ENCODE measurements around the gene OR8K3. TPM values are rescaled to one million over a fixed set of nuclear protein-coding genes. Genes with fewer than 3 reads are reported as not detected.

The OR8K3 gene
- total RNA-seq (2014; rRNA removed; shearing (Covaris generic)), result not detected in 2 replicates

DNA sequence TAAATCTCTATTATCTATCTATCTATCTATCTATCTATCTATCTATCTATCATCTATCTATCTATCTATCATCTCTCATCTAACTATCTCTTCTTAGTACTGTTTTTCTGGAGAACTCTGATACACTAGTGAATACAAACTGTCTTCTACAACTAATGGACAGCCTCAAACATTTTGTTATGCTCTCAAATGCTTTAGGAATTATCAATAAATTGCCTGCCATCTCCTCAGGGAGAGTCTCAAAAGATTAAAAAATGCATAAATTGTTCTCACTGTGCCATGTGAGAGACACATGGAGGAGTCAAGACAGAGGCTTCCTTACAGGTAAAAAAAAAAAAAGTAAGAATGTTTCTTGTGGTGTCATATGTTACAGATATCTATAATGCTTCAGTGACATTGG lies at the start of gene OR8K3:
TSS of gene OR8K3 (plus strand) at position 301 of the 400 bp plus-strand sequence. CDS start 3,163 bp downstream, outside the sequence.
- DNase-seq, result no peak
- no peak within 1 kb of the TSS for H3K4me3 ChIP-seq (ENCODE audit: insufficient read depth, low read depth, low read length)
- no peaks in the 10 kb centered on the region for H3K27me3 ChIP-seq (ENCODE audit: control insufficient read depth, insufficient read depth, low read length)
- no peaks in the 10 kb centered on the region for H3K36me3 ChIP-seq (replicated peaks; ENCODE audit: control insufficient read depth, insufficient read depth, low read length)

DNA sequence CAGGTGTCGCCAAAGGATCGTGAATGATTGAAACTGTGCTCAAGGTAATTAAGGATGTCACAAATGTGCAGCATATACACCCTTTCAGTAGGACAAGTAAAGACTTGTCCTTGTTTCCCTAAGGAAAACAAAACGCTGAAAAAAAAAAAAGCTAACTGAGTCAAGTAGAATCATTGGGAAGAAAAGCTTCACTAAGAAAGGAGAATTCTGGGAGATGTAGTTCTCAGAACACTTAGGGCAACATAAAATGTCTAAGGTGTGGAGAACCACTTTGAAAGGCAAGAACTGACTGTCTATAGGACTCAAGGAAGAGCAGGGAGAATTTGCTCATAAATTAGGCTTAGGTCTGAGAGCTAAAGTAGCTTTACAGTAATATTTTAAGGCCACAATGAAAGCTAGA lies 43.9 kb upstream of the OR8K3 start:
- no peak for DNase-seq

DNA sequence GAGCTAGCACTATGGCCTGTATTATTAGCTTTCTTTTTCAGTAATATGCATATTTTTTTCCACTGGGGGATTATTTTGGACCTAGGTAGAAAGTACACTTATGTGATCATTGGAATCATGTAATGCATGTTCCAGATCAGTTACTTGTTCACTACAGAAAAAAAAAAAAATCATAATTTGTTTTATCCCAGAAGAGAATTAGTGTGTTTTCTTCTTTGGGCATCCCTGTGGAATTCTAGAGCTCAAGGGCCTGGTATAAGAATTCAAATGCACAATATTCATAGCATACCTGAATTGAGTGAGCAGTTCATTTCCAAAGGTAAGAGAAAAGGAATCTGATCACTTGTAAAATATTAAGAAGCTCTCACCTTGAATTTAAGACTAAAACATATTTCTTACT lies 41.1 kb upstream of the OR8K3 start, which contains the start of gene OR5T1:
TSS of gene OR5T1 (plus strand) at position 301 of the 400 bp plus-strand sequence. CDS start 1,485 bp downstream, outside the sequence.
- no peak within 1 kb of the TSS for H3K4me3 ChIP-seq (ENCODE audit: insufficient read depth, low read depth, low read length)
- no peaks in the 10 kb centered on the region for H3K27me3 ChIP-seq (ENCODE audit: control insufficient read depth, insufficient read depth, low read length)
- no peak for DNase-seq
- no peaks in the 10 kb centered on the region for H3K36me3 ChIP-seq (replicated peaks; ENCODE audit: control insufficient read depth, insufficient read depth, low read length)

More for the DNA sequence above, 43.9 kb upstream of the OR8K3 start:
- H3K36me3 ChIP-seq (replicated peaks; ENCODE audit: control insufficient read depth, insufficient read depth, low read length), result no peaks in the 10 kb centered on the region
- H3K4me3 ChIP-seq (ENCODE audit: insufficient read depth, low read depth, low read length), result no peak overlapping the region
- no peaks in the 10 kb centered on the region for H3K27me3 ChIP-seq (ENCODE audit: control insufficient read depth, insufficient read depth, low read length)

DNA sequence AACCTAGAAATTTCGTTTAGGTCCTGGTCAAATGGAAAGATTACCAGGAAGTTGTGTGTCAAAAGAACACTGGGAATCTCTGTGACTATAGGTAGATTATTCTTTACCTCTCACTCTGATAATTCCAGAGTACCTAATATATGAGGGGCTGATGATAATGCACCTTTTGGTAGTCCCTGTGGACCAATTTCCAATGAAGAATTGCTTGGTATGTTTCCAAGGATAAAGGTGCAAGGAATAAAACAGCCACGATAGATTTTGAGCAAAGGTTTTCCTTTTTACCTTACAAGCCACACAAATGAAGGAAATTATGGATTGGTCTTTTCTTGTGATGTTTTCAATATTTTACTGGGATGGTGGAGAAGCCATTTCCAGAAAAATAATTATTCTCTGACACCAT lies 22.8 kb upstream of the OR8K3 start, which contains the start of gene OR8H1:
TSS of gene OR8H1 (minus strand) at position 101 of the 400 bp plus-strand sequence. CDS start 1,192 bp downstream, outside the sequence.
- H3K4me3 ChIP-seq (ENCODE audit: insufficient read depth, low read depth, low read length), result no peak within 1 kb of the TSS
- no peak for DNase-seq
- no peaks in the 10 kb centered on the region for H3K36me3 ChIP-seq (replicated peaks; ENCODE audit: control insufficient read depth, insufficient read depth, low read length)
- no peaks in the 10 kb centered on the region for H3K27me3 ChIP-seq (ENCODE audit: control insufficient read depth, insufficient read depth, low read length)

DNA sequence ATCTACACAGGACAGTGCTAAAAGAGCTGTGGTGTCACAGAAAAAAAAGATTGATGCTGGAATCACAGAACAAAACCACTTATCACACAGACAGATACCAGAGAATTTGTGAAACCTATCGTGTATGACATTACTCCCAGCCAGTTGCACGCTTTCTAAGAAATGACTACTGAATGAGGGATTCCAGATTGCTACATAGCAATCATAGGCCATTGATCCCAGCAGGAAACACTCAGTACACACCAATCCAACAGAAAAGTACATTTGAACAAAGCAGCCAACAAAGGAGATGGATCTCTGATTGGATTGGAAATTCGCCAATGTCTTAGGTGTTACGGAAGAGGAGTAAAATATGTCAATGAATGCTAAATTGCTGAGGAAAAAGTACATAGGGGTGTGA lies 18.0 kb upstream of the OR8K3 start:
- Histone ChIP-seq H3K36me3 (replicated peaks; ENCODE audit: control insufficient read depth, insufficient read depth, low read length) (no peaks in the 10 kb centered on the region), H3K4me3 (ENCODE audit: insufficient read depth, low read depth, low read length) (no peak overlapping the region), H3K27me3 (ENCODE audit: control insufficient read depth, insufficient read depth, low read length) (no peaks in the 10 kb centered on the region)
- DNase-seq, result no peak

DNA sequence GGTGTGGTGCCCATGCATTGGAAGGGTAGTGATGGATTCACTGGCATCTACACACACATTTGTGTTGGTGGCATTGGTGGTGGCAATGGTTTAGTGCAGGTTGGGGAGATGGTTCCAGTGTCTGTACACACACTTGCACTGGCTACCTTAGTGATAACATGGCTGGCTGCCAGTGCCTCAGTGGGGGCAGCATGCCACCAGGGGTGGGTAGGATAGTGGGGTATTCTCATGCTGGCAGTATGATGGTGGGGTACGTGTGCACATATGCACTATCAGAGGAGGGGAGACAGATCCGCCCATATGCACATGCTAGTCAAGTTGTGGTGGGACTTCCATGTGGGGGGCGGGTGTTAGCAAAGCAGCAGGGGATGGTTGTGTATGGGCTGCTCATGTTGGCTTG lies 7.1 kb upstream of the OR8K3 start:
- Histone ChIP-seq H3K36me3 (replicated peaks; ENCODE audit: control insufficient read depth, insufficient read depth, low read length) (no peaks in the 10 kb centered on the region), H3K4me3 (ENCODE audit: insufficient read depth, low read depth, low read length) (no peak overlapping the region), H3K27me3 (ENCODE audit: control insufficient read depth, insufficient read depth, low read length) (no peaks in the 10 kb centered on the region)
- no peak for DNase-seq

DNA sequence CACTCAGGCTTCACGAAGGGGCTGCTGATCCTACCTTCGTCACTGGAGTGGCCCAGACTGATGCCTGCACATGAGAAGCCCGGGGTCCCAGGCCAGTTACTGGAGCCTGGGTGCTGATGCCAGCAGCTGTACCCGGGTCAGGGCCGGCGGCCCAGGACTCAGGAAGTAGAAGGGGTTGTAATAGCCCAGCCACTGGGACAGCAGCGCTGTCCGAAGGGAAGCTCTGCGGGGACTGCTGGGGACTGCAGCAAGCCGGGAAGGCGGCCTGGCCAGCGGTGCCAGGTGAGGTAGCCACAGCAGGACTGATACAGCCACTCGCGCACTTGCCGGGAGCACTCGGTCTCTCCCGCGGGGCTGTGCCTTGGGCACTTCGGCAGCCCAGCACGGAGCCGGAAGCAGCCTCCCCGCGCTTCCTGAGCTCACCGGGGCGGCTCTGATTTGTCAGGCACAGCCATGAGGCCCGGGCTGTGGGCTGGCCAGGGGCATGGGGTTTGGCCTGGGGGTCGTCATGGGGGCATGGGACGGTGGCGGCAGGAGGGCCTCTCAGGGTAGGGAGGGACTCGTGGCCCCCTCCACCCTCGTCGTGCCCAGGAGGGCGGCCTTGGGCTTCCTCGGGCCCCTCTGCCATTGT lies 17.0 kb downstream of the OR8K3 start:
- Histone ChIP-seq H3K4me3 (ENCODE audit: insufficient read depth, low read depth, low read length) (no peak overlapping the region), H3K36me3 (replicated peaks; ENCODE audit: control insufficient read depth, insufficient read depth, low read length) (no peaks in the 10 kb centered on the region), H3K27me3 (ENCODE audit: control insufficient read depth, insufficient read depth, low read length) (no peaks in the 10 kb centered on the region)
- peak; percentile 24 for DNase-seq

DNA sequence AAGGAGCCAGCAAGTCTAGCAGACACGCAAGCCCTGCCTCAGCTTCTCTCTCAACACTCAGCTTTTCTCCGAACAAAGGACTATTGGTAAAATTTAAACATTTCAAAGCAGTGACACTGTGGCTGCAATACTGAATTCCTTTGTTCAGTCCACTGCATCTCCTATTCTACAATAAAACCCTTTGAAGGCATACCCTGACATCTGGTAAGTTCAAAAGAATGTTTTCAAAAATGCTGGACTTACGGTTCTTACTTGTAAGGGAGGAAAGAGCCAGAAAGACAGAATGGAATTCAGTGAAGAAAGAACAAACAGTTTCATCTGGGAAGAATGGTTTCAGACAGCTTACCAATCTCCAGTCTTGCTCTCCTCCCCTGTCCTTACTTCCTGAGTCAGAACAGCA lies 18.2 kb downstream of the OR8K3 start:
- H3K36me3 ChIP-seq (replicated peaks; ENCODE audit: control insufficient read depth, insufficient read depth, low read length), result no peaks in the 10 kb centered on the region; the same call in 1 of the 2 replicates
- no peak overlapping the region for H3K4me3 ChIP-seq (ENCODE audit: insufficient read depth, low read depth, low read length)
- DNase-seq, result no peak
- no peaks in the 10 kb centered on the region for H3K27me3 ChIP-seq (ENCODE audit: control insufficient read depth, insufficient read depth, low read length)

DNA sequence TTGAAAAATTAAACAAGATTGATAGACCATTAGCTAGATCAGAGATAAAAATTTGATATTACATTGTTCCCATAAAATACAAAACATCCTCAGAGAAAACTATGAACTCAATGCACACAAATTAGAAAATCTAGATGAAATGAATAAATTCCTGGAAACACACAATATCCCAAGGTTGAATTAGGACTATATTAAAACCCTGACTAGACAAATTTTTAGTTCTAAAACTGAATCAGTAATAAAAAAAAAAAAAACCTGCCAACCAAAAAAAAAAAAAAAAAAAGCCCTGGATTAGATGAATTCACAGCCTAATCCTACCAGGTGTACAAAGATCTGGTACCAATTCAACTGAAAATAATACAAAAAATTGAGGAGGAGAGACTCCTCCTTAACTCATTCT lies 25.3 kb downstream of the OR8K3 start:
- Histone ChIP-seq H3K4me3 (ENCODE audit: insufficient read depth, low read depth, low read length) (no peak overlapping the region), H3K27me3 (ENCODE audit: control insufficient read depth, insufficient read depth, low read length) (no peaks in the 10 kb centered on the region), H3K36me3 (replicated peaks; ENCODE audit: control insufficient read depth, insufficient read depth, low read length) (no peaks in the 10 kb centered on the region; the same call in 1 of the 2 replicates)
- no peak for DNase-seq

DNA sequence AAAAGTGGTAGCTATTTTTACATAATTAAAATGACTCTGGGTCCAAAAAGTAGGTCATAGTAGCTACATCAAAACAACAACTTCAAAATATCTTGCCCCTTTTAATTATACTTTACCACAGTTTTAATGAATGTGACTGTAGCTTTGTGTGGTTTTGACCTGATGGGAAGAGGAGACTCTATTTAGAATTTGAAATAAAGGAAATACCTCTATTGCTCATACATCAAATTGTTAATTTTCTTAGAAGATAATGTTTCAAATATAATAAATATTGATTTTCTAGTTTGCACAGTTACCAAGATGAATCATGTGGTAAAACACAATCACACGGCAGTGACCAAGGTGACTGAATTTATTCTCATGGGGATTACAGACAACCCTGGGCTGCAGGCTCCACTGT lies 30.8 kb downstream of the OR8K3 start, which contains the start of gene OR8K1:
TSS of gene OR8K1 (plus strand) at position 301 of the 400 bp plus-strand sequence. CDS start at position 301, 0 bp downstream.
- no peak within 1 kb of the TSS for H3K4me3 ChIP-seq (ENCODE audit: insufficient read depth, low read depth, low read length)
- no peak for DNase-seq
- no peaks in the 10 kb centered on the region for H3K36me3 ChIP-seq (replicated peaks; ENCODE audit: control insufficient read depth, insufficient read depth, low read length)
- no peaks in the 10 kb centered on the region for H3K27me3 ChIP-seq (ENCODE audit: control insufficient read depth, insufficient read depth, low read length)

DNA sequence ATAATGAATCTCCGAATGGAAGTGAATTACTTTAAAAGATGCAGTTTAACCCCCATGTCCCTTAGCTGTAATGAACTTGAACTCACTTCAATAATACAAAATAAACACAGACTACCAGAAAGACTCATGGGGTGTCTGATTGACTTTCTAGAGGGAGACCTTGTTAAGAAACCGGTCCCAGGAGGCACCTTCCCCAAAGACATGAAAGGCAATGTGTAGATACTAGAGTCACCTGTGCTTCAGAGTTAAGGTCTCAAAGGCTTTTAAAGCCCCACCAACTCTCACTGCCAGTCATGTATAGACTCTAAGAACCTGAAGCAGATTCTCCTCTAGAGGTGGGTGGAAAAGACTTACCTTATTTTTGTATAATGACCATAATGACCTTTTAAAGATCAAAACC lies 39.0 kb downstream of the OR8K3 start, which contains the start of gene OR8J1:
TSS of gene OR8J1 (plus strand) at position 301 of the 400 bp plus-strand sequence. CDS start 5,956 bp downstream, outside the sequence.
- Histone ChIP-seq H3K4me3 (ENCODE audit: insufficient read depth, low read depth, low read length) (no peak within 1 kb of the TSS), H3K36me3 (replicated peaks; ENCODE audit: control insufficient read depth, insufficient read depth, low read length) (no peaks in the 10 kb centered on the region), H3K27me3 (ENCODE audit: control insufficient read depth, insufficient read depth, low read length) (no peaks in the 10 kb centered on the region)
- no peak for DNase-seq

Other genes with a start within 250 kb of the OR8K3 start
- gene OR8I2, start 221.8 kb upstream of the OR8K3 start, total RNA-seq (2014; rRNA removed; shearing (Covaris generic)), result not detected in 2 replicates
- gene OR8H2, start 211.5 kb upstream of the OR8K3 start, total RNA-seq (2014; rRNA removed; shearing (Covaris generic)), result not detected in 2 replicates
- gene OR8H3, start 192.8 kb upstream of the OR8K3 start, total RNA-seq (2014; rRNA removed; shearing (Covaris generic)), result not detected in 2 replicates
- not detected in 2 replicates for gene OR8J3, start 174.9 kb upstream of the OR8K3 start, total RNA-seq (2014; rRNA removed; shearing (Covaris generic))
- gene OR8K5, start 154.8 kb upstream of the OR8K3 start, total RNA-seq (2014; rRNA removed; shearing (Covaris generic)), result not detected in 2 replicates
- gene OR5J2, start 138.5 kb upstream of the OR8K3 start, total RNA-seq (2014; rRNA removed; shearing (Covaris generic)), result not detected in 2 replicates
- gene OR5T2, start 80.9 kb upstream of the OR8K3 start, total RNA-seq (2014; rRNA removed; shearing (Covaris generic)), result not detected in 2 replicates
- gene OR5T3, start 62.9 kb upstream of the OR8K3 start, total RNA-seq (2014; rRNA removed; shearing (Covaris generic)), result not detected in 2 replicates
- gene OR5T1, start 41.0 kb upstream of the OR8K3 start, total RNA-seq (2014; rRNA removed; shearing (Covaris generic)), result not detected in 2 replicates
- not detected in 2 replicates for gene OR8H1, start 22.9 kb upstream of the OR8K3 start, total RNA-seq (2014; rRNA removed; shearing (Covaris generic))
- not detected in 2 replicates for gene OR8K1, start 30.9 kb downstream of the OR8K3 start, total RNA-seq (2014; rRNA removed; shearing (Covaris generic))
- gene OR8J1, start 39.1 kb downstream of the OR8K3 start, total RNA-seq (2014; rRNA removed; shearing (Covaris generic)), result not detected in 2 replicates
- not detected in 2 replicates for gene OR8U1, start 60.5 kb downstream of the OR8K3 start, total RNA-seq (2014; rRNA removed; shearing (Covaris generic))
- gene OR5AL1, start 97.6 kb downstream of the OR8K3 start, total RNA-seq (2014; rRNA removed; shearing (Covaris generic)), result not detected in 2 replicates
- not detected in 2 replicates for gene OR5M3, start 158.2 kb downstream of the OR8K3 start, total RNA-seq (2014; rRNA removed; shearing (Covaris generic))
- gene OR5M8, start 176.2 kb downstream of the OR8K3 start, total RNA-seq (2014; rRNA removed; shearing (Covaris generic)), result not detected in 2 replicates
- gene OR5M11, start 228.1 kb downstream of the OR8K3 start, total RNA-seq (2014; rRNA removed; shearing (Covaris generic)), result not detected in 2 replicates

All from H7 (cell line).